Neuronal stem cell (in vitro differentiated cells): ENCODE data around the gene PITPNB.

ENCODE experiments used
- DNase-seq: peaks from one replicate; pipeline ENCODE4 v3.0.0-alpha.2; 2013; ENCODE audit warnings: low spot score
- H2AFZ ChIP-seq: one replicate; pipeline ENCODE4 v1.6.1; 2013; ENCODE audit warnings: mild to moderate bottlenecking, low read length, inconsistent platforms
- H2AK5ac ChIP-seq: 2 replicates; pipeline ENCODE4 v1.6.1; 2013; ENCODE audit warnings: low read depth, mild to moderate bottlenecking, inconsistent platforms, low read length, moderate library complexity, mixed read lengths
- H2BK120ac ChIP-seq: 2 replicates; pipeline ENCODE4 v1.6.1; 2013; ENCODE audit warnings: low read depth, mild to moderate bottlenecking, inconsistent platforms, low read length, moderate library complexity, mixed read lengths
- H2BK12ac ChIP-seq: one replicate; pipeline ENCODE4 v1.6.1; 2013; ENCODE audit warnings: low read length, inconsistent platforms
- H2BK15ac ChIP-seq: 2 replicates; pipeline ENCODE4 v1.6.1; 2013; ENCODE audit warnings: mild to moderate bottlenecking, low read length, inconsistent platforms, mixed read lengths
- H2BK5ac ChIP-seq: one replicate; pipeline ENCODE4 v1.6.1; 2013; ENCODE audit warnings: inconsistent platforms, mild to moderate bottlenecking, low read length, moderate library complexity
- H3K14ac ChIP-seq: one replicate; pipeline ENCODE4 v1.6.1; 2013; ENCODE audit warnings: low read length, inconsistent platforms
- H3K18ac ChIP-seq: 2 replicates; pipeline ENCODE4 v1.6.1; 2013; ENCODE audit warnings: low read length, inconsistent platforms
- H3K23ac ChIP-seq: 2 replicates; pipeline ENCODE4 v1.6.1; 2013; ENCODE audit warnings: low read depth, mild to moderate bottlenecking, mixed read lengths, low read length, inconsistent platforms; ENCODE audit not compliant: poor library complexity
- H3K27ac ChIP-seq: replicated peaks from 3 replicates; pipeline ENCODE4 v1.5.1; 2013; ENCODE audit warnings: low read length, inconsistent platforms
- H3K27me3 ChIP-seq, 3 experiments: 2 replicates each; pipeline ENCODE4 v1.6.1; 2013; ENCODE audit warnings: low read length in 3 of 3, mild to moderate bottlenecking in 2 of 3, inconsistent platforms in 1 of 3, low read depth in 1 of 3, mixed read lengths in 1 of 3, moderate library complexity in 1 of 3; ENCODE audit not compliant: control insufficient read depth in 3 of 3, insufficient read depth in 3 of 3
- H3K36me3 ChIP-seq, 2 donors: replicated peaks in 1 of 2; 2 replicates each; pipeline ENCODE4 v1.6.1; 2013; ENCODE audit warnings: low read length in 2 of 2; ENCODE audit not compliant: control insufficient read depth in 2 of 2, insufficient read depth in 2 of 2
- H3K4ac ChIP-seq: 2 replicates; pipeline ENCODE4 v1.6.1; 2013; ENCODE audit warnings: inconsistent platforms, mild to moderate bottlenecking, low read length, moderate library complexity
- H3K4me1 ChIP-seq, 2 donors: 1 replicate in 1 of 2; 2 replicates in 1 of 2; pipeline ENCODE4 v1.6.1; 2013; ENCODE audit warnings: low read length in 2 of 2, low read depth in 1 of 2; ENCODE audit not compliant: control insufficient read depth in 2 of 2, insufficient read depth in 1 of 2
- H3K4me2 ChIP-seq: one replicate; pipeline ENCODE4 v1.6.1; 2013; ENCODE audit warnings: mild to moderate bottlenecking, low read length, inconsistent platforms; ENCODE audit not compliant: insufficient read depth, poor library complexity, severe bottlenecking
- H3K4me3 ChIP-seq, 2 donors: 2 replicates each; pipeline ENCODE4 v1.5.1; 2013; ENCODE audit warnings: low read length in 2 of 2, mild to moderate bottlenecking in 2 of 2, inconsistent platforms in 1 of 2, moderate library complexity in 1 of 2
- H3K79me1 ChIP-seq: one replicate; pipeline ENCODE4 v1.6.1; 2013; ENCODE audit warnings: low read depth, mild to moderate bottlenecking, inconsistent platforms, low read length, moderate library complexity
- H3K9ac ChIP-seq: one replicate; pipeline ENCODE4 v1.6.1; 2013; ENCODE audit warnings: mild to moderate bottlenecking, low read depth, low read length, inconsistent platforms; ENCODE audit not compliant: poor library complexity
- H3K9me3 ChIP-seq, 2 donors: replicated peaks in 1 of 2; 2 replicates each; pipeline versions ENCODE3 to v1.6.1; 2013; ENCODE audit warnings: low read length in 2 of 2, mild to moderate bottlenecking in 2 of 2, inconsistent platforms in 1 of 2, low read depth in 1 of 2, mixed read lengths in 1 of 2, moderate library complexity in 1 of 2; ENCODE audit not compliant: control insufficient read depth in 2 of 2, insufficient read depth in 1 of 2
- H4K8ac ChIP-seq: one replicate; pipeline ENCODE4 v1.6.1; 2013; ENCODE audit warnings: low read depth, mild to moderate bottlenecking, inconsistent platforms, low read length, moderate library complexity
- H4K91ac ChIP-seq: one replicate; pipeline ENCODE4 v1.6.1; 2013; ENCODE audit warnings: low read length, low read depth, mild to moderate bottlenecking, inconsistent platforms; ENCODE audit not compliant: poor library complexity
- WGBS, 2 donors: extraction: QIAGEN DNeasy Blood & Tissue Kit; methylation state at CpG; one replicate each; pipeline ENCODE4 v1.1.7; 2013; ENCODE audit warnings: missing lambda C conversion rate in 2 of 2, mixed read lengths in 1 of 2; ENCODE audit not compliant: insufficient read length in 2 of 2, insufficient replicate concordance in 1 of 2; ENCODE audit errors: extremely low coverage in 2 of 2; 5-methylcytosine and 5-hydroxymethylcytosine counted together

Gene PITPNB

DNA sequence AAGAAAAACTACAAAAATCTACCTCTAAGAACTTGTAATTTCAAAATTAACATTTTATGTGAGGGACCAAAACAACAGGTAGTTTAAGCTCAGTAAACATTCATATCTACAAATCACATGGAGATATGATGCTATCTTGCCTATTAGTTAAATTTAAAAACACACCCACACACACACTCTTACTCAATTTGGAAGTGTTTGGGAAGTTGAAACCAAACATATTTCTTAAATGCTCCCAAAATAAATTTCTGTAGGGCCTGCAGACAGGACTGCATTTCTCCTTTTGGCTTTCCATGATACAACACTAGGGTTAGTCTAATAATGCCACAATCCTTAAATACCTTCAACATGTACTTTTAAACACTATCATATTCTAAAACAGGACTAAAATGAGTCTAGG is 7.0 kb downstream of the PITPNB start:
- Histone ChIP-seq H3K14ac (no peak overlapping the region), H3K27ac (no peak overlapping the region), H3K9ac (no peak overlapping the region), H2AFZ (no peak overlapping the region), H3K4me1 (peaks cover 0 to 3% of the 10 kb centered on the region in 2 donors), H3K9me3 (no peaks in the 10 kb centered on the region), H2BK15ac (no peak overlapping the region), H3K4me2 (no peak overlapping the region), H2BK5ac (no peak overlapping the region), H2BK12ac (no peak overlapping the region), H3K23ac (no peak overlapping the region), H3K27me3 (no peaks in the 10 kb centered on the region), H3K4me3 (no peak overlapping the region), H3K79me1 (peaks cover 2% of the 10 kb centered on the region), H4K8ac (no peak overlapping the region), H3K36me3 (peaks cover 6 to 72% of the 10 kb centered on the region in 2 donors), H4K91ac (no peak overlapping the region), H2AK5ac (no peak overlapping the region), H2BK120ac (no peak overlapping the region), H3K18ac (no peak overlapping the region), H3K4ac (no peak overlapping the region)
- no peak for DNase-seq

DNA sequence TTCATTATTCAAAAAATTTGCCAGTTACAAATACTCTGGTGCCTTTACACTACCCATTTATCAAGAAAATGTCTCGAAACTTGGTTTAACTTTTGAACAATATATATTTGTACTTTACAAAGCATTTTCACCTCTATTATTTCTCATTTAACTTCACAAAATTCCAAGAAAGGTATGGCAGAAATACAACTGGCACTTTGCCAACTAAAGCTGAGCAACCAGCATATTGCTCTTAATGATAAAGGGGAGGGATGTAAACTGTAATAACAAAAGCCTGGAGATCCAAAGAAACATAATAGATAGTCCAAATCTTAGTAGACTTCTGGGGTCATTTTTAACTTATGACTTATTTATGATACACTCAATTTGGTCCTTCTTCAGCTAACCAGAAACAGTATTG is 7.7 kb downstream of the PITPNB start:
- Histone ChIP-seq H4K91ac (no peak overlapping the region), H2AFZ (no peak overlapping the region), H2AK5ac (no peak overlapping the region), H2BK120ac (no peak overlapping the region), H3K27me3 (no peaks in the 10 kb centered on the region), H3K4me1 (peaks cover 0 to 3% of the 10 kb centered on the region in 2 donors), H3K36me3 (peaks cover 6 to 76% of the 10 kb centered on the region in 2 donors), H3K4me2 (no peak overlapping the region), H2BK15ac (no peak overlapping the region), H3K79me1 (peaks cover 2% of the 10 kb centered on the region), H3K27ac (no peak overlapping the region), H2BK5ac (no peak overlapping the region), H3K18ac (no peak overlapping the region), H3K9me3 (no peaks in the 10 kb centered on the region), H3K4ac (no peak overlapping the region), H2BK12ac (no peak overlapping the region), H3K4me3 (no peak overlapping the region), H3K14ac (no peak overlapping the region), H3K23ac (no peak overlapping the region), H4K8ac (no peak overlapping the region), H3K9ac (no peak overlapping the region)
- no CpG with 5 or more reads among the region's 1 CpG for WGBS, 2 donors
- DNase-seq = no peak

DNA sequence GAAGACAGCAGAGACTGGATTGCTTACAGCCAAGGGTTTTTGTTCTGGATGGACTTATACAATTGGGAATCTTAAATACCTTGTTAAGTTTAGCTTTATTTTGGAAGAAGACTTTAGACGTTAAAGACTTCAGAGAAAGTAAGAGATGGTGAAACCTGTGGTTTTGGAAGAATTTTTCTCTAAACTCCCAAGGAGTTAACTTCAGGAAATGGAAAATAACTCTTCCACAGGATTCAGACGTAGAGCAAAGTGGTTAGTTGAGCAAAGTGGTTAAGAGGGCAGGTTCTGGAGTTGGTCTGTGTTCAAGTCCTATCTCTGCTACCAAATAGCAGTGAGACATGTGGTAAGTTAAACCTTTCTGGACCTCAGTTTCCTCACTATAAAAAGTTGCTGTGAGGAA is 12.8 kb downstream of the PITPNB start:
- no peak overlapping the region for H2AFZ ChIP-seq
- peaks cover 6 to 100% of the 10 kb centered on the region in 2 donors for H3K36me3 ChIP-seq
- no peak overlapping the region for H2BK5ac ChIP-seq
- H4K8ac ChIP-seq = no peak overlapping the region
- H3K4me2 ChIP-seq = no peak overlapping the region
- peaks cover 2% of the 10 kb centered on the region for H3K79me1 ChIP-seq
- H2BK120ac ChIP-seq = no peak overlapping the region
- no peak overlapping the region for H3K23ac ChIP-seq
- no peak overlapping the region for H3K27ac ChIP-seq
- H2BK12ac ChIP-seq = no peak overlapping the region
- no peaks in the 10 kb centered on the region for H3K9me3 ChIP-seq
- H3K14ac ChIP-seq = no peak overlapping the region
- H4K91ac ChIP-seq = no peak overlapping the region
- no CpG with 5 or more reads among the region's 2 CpGs for WGBS, 2 donors
- H3K9ac ChIP-seq = no peak overlapping the region
- no peak overlapping the region for H2BK15ac ChIP-seq
- H3K4me3 ChIP-seq = no peak overlapping the region
- H3K4ac ChIP-seq = no peak overlapping the region
- no peaks in the 10 kb centered on the region for H3K27me3 ChIP-seq
- no peak for DNase-seq
- no peak overlapping the region for H2AK5ac ChIP-seq
- H3K18ac ChIP-seq = no peak overlapping the region
- H3K4me1 ChIP-seq = no peaks in the 10 kb centered on the region

DNA sequence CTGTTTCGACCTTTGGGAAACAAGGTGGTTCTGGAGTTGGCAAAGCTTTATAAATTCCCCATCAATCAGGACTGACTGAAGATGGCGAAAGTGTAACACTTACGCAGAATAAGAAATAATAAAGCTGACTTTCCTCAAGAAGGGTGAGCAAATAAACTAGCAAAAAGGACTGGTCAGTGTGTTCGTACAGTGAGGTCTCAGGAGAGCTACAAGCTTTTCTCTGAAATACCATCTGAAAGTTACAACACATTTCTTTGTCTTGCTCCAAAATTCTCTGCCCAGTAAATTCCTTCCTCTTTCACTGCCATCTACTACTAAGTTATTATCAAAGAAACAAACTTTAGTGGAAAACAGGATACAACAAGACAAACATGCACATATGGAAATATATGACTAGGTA is 13.4 kb downstream of the PITPNB start:
- WGBS, 2 donors = no CpG with 5 or more reads among the region's 4 CpGs

More for the DNA sequence above, 13.4 kb downstream of the PITPNB start:
- H2BK5ac ChIP-seq = no peak overlapping the region
- no peak overlapping the region for H2AFZ ChIP-seq
- H3K27ac ChIP-seq = no peak overlapping the region
- no peak overlapping the region for H3K4me2 ChIP-seq
- H3K18ac ChIP-seq = no peak overlapping the region
- no peak for DNase-seq
- H4K8ac ChIP-seq = no peak overlapping the region
- H2AK5ac ChIP-seq = no peak overlapping the region
- no peaks in the 10 kb centered on the region for H3K9me3 ChIP-seq
- no peak overlapping the region for H2BK120ac ChIP-seq
- H3K14ac ChIP-seq = no peak overlapping the region
- H3K27me3 ChIP-seq = no peaks in the 10 kb centered on the region
- H3K4me3 ChIP-seq = no peak overlapping the region
- H3K23ac ChIP-seq = no peak overlapping the region
- H3K4me1 ChIP-seq = no peaks in the 10 kb centered on the region
- H3K79me1 ChIP-seq = peaks cover 2% of the 10 kb centered on the region
- no peak overlapping the region for H4K91ac ChIP-seq
- peaks cover 6 to 100% of the 10 kb centered on the region in 2 donors for H3K36me3 ChIP-seq
- H3K9ac ChIP-seq = no peak overlapping the region
- no peak overlapping the region for H3K4ac ChIP-seq
- no peak overlapping the region for H2BK15ac ChIP-seq
- no peak overlapping the region for H2BK12ac ChIP-seq
